Measurements from ENCODE around the gene CD59. TPM values are rescaled to one million over a fixed set of nuclear protein-coding genes. Genes with fewer than 3 reads are reported as not detected.
A peak's percentile ranks its signal among the peaks of the same experiment; 100 is the strongest.
"Not testable (repeated sequence)": the region's sequence is repeated elsewhere in the genome, so short reads cannot be mapped to it uniquely, and the experiment has no call there.

Gene CD59
- polyA plus RNA-seq, 3 donors, result 3.7 to 34.9 (median 21.1) TPM

GRCh38 chr11:33709466-33709865 lies 26.8 kb downstream of the CD59 start:
- Histone ChIP-seq H3K27ac (ENCODE audit: low read depth in 1 of 2, low read length in 2 of 2) (no peak overlapping the region), H3K9me3 (replicated peaks in 1 of 2; ENCODE audit: control insufficient read depth in 1 of 2, insufficient read depth in 1 of 2, low read length in 2 of 2) (no peaks in the 10 kb centered on the region), H3K27me3 (ENCODE audit: control insufficient read depth in 2 of 2, insufficient read depth in 2 of 2, low read length in 2 of 2) (no peaks in the 10 kb centered on the region), H3K36me3 (replicated peaks in 1 of 2; ENCODE audit: control insufficient read depth in 1 of 2, insufficient read depth in 2 of 2, low read length in 2 of 2) (no peaks in the 10 kb centered on the region), H3K4me1 (ENCODE audit: control insufficient read depth in 1 of 2, insufficient read depth in 2 of 2, low read length in 2 of 2) (no peaks in the 10 kb centered on the region), H3K4me2 (replicated peaks; ENCODE audit: extremely low read depth, low read length, poor library complexity, severe bottlenecking) (no peak overlapping the region), H3K9ac (ENCODE audit: insufficient read depth, low read length, poor library complexity, severe bottlenecking) (no peak overlapping the region), H3K4me3 (replicated peaks in 1 of 3; ENCODE audit: low read depth in 2 of 3, low read length in 3 of 3) (no peak overlapping the region), H4K20me1 (ENCODE audit: insufficient read depth, low read length) (no peaks in the 10 kb centered on the region), H3K79me2 (ENCODE audit: insufficient read depth, low read length) (no peaks in the 10 kb centered on the region), H2AFZ (ENCODE audit: insufficient read depth, low read depth, low read length, poor library complexity, severe bottlenecking) (no peak overlapping the region)
- TF ChIP-seq CTCF (IDR thresholded peaks at IDR 0.05), result no peak
- no peak for DNase-seq
- WGBS (ENCODE audit: insufficient coverage), result no CpG with 5 or more reads among the region's 3 CpGs
- H3K4me3 Mint-ChIP-seq, result no peak overlapping the region
- H3K4me1 Mint-ChIP-seq, result peaks cover 3% of the 10 kb centered on the region
- no peaks in the 10 kb centered on the region for H3K9me3 Mint-ChIP-seq
- peaks cover 0 to 2% (median 0%) of the 10 kb centered on the region in 3 donors for H3K27me3 Mint-ChIP-seq (ENCODE audit: low read depth in 3 of 3)
- peak overlapping the region in 1 of 7 donors; percentile 37 for H3K27ac Mint-ChIP-seq
- peaks cover 4 to 21% of the 10 kb centered on the region in 2 donors for H3K36me3 Mint-ChIP-seq
- intact Hi-C loops (cut with micrococcal nuclease), result no loop called here

GRCh38 chr11:33708985-33709384 lies 27.2 kb downstream of the CD59 start:
- Histone ChIP-seq H3K27ac (ENCODE audit: low read depth in 1 of 2, low read length in 2 of 2) (no peak overlapping the region), H3K36me3 (replicated peaks in 1 of 2; ENCODE audit: control insufficient read depth in 1 of 2, insufficient read depth in 2 of 2, low read length in 2 of 2) (no peaks in the 10 kb centered on the region), H3K27me3 (ENCODE audit: control insufficient read depth in 2 of 2, insufficient read depth in 2 of 2, low read length in 2 of 2) (no peaks in the 10 kb centered on the region), H3K4me2 (replicated peaks; ENCODE audit: extremely low read depth, low read length, poor library complexity, severe bottlenecking) (no peak overlapping the region), H4K20me1 (ENCODE audit: insufficient read depth, low read length) (no peaks in the 10 kb centered on the region), H2AFZ (ENCODE audit: insufficient read depth, low read depth, low read length, poor library complexity, severe bottlenecking) (no peak overlapping the region), H3K4me1 (ENCODE audit: control insufficient read depth in 1 of 2, insufficient read depth in 2 of 2, low read length in 2 of 2) (no peaks in the 10 kb centered on the region), H3K9me3 (replicated peaks in 1 of 2; ENCODE audit: control insufficient read depth in 1 of 2, insufficient read depth in 1 of 2, low read length in 2 of 2) (no peaks in the 10 kb centered on the region), H3K4me3 (replicated peaks in 1 of 3; ENCODE audit: low read depth in 2 of 3, low read length in 3 of 3) (no peak overlapping the region), H3K9ac (ENCODE audit: insufficient read depth, low read length, poor library complexity, severe bottlenecking) (no peak overlapping the region), H3K79me2 (ENCODE audit: insufficient read depth, low read length) (no peaks in the 10 kb centered on the region)
- no peak overlapping the region for H3K27ac Mint-ChIP-seq
- peaks cover 3% of the 10 kb centered on the region for H3K4me1 Mint-ChIP-seq
- intact Hi-C loops (cut with micrococcal nuclease), result no loop called here
- 83% methylated on average over 1 of the region's 1 CpG for WGBS (ENCODE audit: insufficient coverage)
- peaks cover 4 to 21% of the 10 kb centered on the region in 2 donors for H3K36me3 Mint-ChIP-seq
- no peaks in the 10 kb centered on the region for H3K9me3 Mint-ChIP-seq
- peaks cover 0 to 2% (median 0%) of the 10 kb centered on the region in 3 donors for H3K27me3 Mint-ChIP-seq (ENCODE audit: low read depth in 3 of 3)
- DNase-seq, result no peak
- no peak overlapping the region for H3K4me3 Mint-ChIP-seq
- TF ChIP-seq CTCF (IDR thresholded peaks at IDR 0.05), result no peak

- H3K4me1 ChIP-seq (ENCODE audit: control insufficient read depth in 1 of 2, insufficient read depth in 2 of 2, low read length in 2 of 2); H3K4me1 Mint-ChIP-seq; DNase-seq; intact Hi-C loops (cut with micrococcal nuclease); H3K4me3 ChIP-seq (replicated peaks in 1 of 3; ENCODE audit: low read depth in 2 of 3, low read length in 3 of 3); H3K27me3 Mint-ChIP-seq (ENCODE audit: low read depth in 3 of 3); H3K9me3 Mint-ChIP-seq; H3K4me3 Mint-ChIP-seq; H2AFZ ChIP-seq (ENCODE audit: insufficient read depth, low read depth, low read length, poor library complexity, severe bottlenecking); H3K4me2 ChIP-seq (replicated peaks; ENCODE audit: extremely low read depth, low read length, poor library complexity, severe bottlenecking); H3K9me3 ChIP-seq (replicated peaks in 1 of 2; ENCODE audit: control insufficient read depth in 1 of 2, insufficient read depth in 1 of 2, low read length in 2 of 2); H3K27ac ChIP-seq (ENCODE audit: low read depth in 1 of 2, low read length in 2 of 2); H3K9ac ChIP-seq (ENCODE audit: insufficient read depth, low read length, poor library complexity, severe bottlenecking); H3K27me3 ChIP-seq (ENCODE audit: control insufficient read depth in 2 of 2, insufficient read depth in 2 of 2, low read length in 2 of 2); H4K20me1 ChIP-seq (ENCODE audit: insufficient read depth, low read length); H3K36me3 ChIP-seq (replicated peaks in 1 of 2; ENCODE audit: control insufficient read depth in 1 of 2, insufficient read depth in 2 of 2, low read length in 2 of 2); H3K27ac Mint-ChIP-seq; H3K79me2 ChIP-seq (ENCODE audit: insufficient read depth, low read length): not testable (repeated sequence)
- WGBS (ENCODE audit: insufficient coverage), result no CpG with 5 or more reads among the region's 2 CpGs
- peaks cover 4 to 21% of the 10 kb centered on the region in 2 donors for H3K36me3 Mint-ChIP-seq
Measured at GRCh38 chr11:33707831-33708230, 28.4 kb downstream of the CD59 start.

Data from CD14-positive monocyte (primary cell).